Measurements from ENCODE around the gene CPA1. TPM values are rescaled to one million over a fixed set of nuclear protein-coding genes. Genes with fewer than 3 reads are reported as not detected.
A peak's percentile ranks its signal among the peaks of the same experiment; 100 is the strongest.

Gene CPA1
- total and polyA plus RNA-seq, 2 donors from 2014 or later, result 0.50 to 1.1 TPM

DNA sequence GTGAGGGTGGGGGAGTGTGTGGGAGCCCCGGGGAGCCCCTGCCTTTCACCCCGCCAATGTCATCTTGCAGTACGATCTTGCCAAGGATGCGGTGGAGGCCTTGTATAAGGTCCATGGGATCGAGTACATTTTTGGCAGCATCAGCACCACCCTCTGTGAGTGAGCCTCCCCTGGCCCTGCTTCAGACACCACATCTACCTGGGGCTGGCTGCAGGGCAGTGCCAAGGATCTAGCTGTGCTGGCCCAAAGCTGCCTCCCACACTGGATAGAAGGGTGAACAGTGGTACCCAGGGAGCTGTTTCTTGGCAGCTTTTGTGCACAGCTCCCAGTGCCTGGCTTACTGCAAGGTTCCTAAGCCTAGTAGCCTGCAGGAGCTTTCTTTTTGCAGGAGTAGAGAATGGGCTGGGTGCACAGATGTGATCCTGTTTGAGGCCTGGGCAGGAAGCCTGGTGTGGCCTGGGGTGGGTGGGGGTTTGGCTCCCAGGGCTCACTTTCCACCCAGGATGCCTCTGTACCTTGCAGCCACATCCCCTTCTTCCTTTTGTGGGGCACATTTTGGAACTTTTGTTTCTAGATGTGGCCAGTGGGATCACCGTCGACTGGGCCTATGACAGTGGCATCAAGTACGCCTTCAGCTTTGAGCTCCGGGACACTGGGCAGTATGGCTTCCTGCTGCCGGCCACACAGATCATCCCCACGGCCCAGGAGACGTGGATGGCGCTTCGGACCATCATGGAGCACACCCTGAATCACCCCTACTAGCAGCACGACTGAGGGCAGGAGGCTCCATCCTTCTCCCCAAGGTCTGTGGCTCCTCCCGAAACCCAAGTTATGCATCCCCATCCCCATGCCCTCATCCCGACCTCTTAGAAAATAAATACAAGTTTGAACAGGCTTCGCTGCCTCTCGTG lies 12.2 kb upstream of the CPA1 start:
- intact Hi-C loops (cut with DNase I), result no loop called here
- Histone ChIP-seq H3K4me3 (ENCODE audit: low read length in 3 of 3) (no peak overlapping the region), H3K36me3 (ENCODE audit: control insufficient read depth in 2 of 3, insufficient read depth in 3 of 3, low read length in 3 of 3) (no peaks in the 10 kb centered on the region), H3K27ac (ENCODE audit: low read depth in 2 of 2, low read length in 2 of 2) (no peak overlapping the region), H3K9ac (ENCODE audit: low read length in 3 of 3) (no peak overlapping the region), H3K27me3 (ENCODE audit: control insufficient read depth, insufficient read depth, low read length) (no peaks in the 10 kb centered on the region), H3K9me3 (ENCODE audit: control insufficient read depth in 2 of 3, insufficient read depth in 1 of 3, low read length in 3 of 3) (no peaks in the 10 kb centered on the region), H3K4me1 (ENCODE audit: control insufficient read depth in 2 of 3, insufficient read depth in 2 of 3, low read depth in 1 of 3, low read length in 3 of 3) (peaks cover 14 to 30% (median 25%) of the 10 kb centered on the region in 3 donors)
- DNase-seq (no peak), FAIRE-seq (no peak)
- TF ChIP-seq, protein P1, sequence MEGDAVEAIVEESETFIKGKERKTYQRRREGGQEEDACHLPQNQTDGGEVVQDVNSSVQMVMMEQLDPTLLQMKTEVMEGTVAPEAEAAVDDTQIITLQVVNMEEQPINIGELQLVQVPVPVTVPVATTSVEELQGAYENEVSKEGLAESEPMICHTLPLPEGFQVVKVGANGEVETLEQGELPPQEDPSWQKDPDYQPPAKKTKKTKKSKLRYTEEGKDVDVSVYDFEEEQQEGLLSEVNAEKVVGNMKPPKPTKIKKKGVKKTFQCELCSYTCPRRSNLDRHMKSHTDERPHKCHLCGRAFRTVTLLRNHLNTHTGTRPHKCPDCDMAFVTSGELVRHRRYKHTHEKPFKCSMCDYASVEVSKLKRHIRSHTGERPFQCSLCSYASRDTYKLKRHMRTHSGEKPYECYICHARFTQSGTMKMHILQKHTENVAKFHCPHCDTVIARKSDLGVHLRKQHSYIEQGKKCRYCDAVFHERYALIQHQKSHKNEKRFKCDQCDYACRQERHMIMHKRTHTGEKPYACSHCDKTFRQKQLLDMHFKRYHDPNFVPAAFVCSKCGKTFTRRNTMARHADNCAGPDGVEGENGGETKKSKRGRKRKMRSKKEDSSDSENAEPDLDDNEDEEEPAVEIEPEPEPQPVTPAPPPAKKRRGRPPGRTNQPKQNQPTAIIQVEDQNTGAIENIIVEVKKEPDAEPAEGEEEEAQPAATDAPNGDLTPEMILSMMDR (IDR thresholded peaks at IDR 0.05; ENCODE audit: borderline replicate concordance, extremely low read depth, insufficient read depth), result no peak

DNA sequence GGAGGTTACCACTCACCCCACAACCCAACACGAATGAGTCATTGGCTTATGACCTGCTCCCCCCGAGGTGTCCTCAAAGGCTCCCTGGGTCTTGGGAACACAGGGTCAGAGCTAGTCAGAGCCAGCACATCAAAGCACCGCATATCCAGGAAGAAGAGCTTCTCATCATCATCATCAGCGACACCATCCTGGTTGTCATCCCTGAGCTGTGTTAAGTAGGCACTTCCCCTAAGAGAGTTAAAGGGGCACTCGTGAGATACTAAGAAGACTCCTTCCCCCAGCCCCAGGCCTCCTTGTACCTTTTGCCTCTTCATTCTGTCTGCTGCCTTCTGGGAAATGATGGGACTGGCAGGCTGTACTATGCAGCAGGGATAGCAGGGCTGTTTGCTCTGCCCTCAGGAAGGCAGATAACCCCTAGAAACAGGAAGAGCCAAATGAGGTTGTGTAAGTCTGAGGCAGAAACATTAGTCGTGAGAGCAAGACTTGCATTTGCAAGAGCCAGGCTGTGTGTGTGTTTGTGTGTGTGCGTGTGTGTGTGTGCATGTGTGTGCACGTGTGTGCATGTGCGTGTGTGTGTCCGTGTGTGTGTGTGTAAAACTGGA lies 11.1 kb upstream of the CPA1 start:
- Histone ChIP-seq H3K9me3 (ENCODE audit: control insufficient read depth in 2 of 3, insufficient read depth in 1 of 3, low read length in 3 of 3) (no peaks in the 10 kb centered on the region), H3K36me3 (ENCODE audit: control insufficient read depth in 2 of 3, insufficient read depth in 3 of 3, low read length in 3 of 3) (no peaks in the 10 kb centered on the region), H3K4me1 (ENCODE audit: control insufficient read depth in 2 of 3, insufficient read depth in 2 of 3, low read depth in 1 of 3, low read length in 3 of 3) (peaks cover 18 to 32% (median 28%) of the 10 kb centered on the region in 3 donors), H3K9ac (ENCODE audit: low read length in 3 of 3) (no peak overlapping the region), H3K4me3 (ENCODE audit: low read length in 3 of 3) (no peak overlapping the region), H3K27me3 (ENCODE audit: control insufficient read depth, insufficient read depth, low read length) (no peaks in the 10 kb centered on the region), H3K27ac (ENCODE audit: low read depth in 2 of 2, low read length in 2 of 2) (peak overlapping the region in 1 of 2 donors; percentile 76)
- DNase-seq (no peak), FAIRE-seq (no peak)
- intact Hi-C loops (cut with DNase I), result no loop called here
- TF ChIP-seq, protein P1 (IDR thresholded peaks at IDR 0.05; ENCODE audit: borderline replicate concordance, extremely low read depth, insufficient read depth), result no peak

DNA sequence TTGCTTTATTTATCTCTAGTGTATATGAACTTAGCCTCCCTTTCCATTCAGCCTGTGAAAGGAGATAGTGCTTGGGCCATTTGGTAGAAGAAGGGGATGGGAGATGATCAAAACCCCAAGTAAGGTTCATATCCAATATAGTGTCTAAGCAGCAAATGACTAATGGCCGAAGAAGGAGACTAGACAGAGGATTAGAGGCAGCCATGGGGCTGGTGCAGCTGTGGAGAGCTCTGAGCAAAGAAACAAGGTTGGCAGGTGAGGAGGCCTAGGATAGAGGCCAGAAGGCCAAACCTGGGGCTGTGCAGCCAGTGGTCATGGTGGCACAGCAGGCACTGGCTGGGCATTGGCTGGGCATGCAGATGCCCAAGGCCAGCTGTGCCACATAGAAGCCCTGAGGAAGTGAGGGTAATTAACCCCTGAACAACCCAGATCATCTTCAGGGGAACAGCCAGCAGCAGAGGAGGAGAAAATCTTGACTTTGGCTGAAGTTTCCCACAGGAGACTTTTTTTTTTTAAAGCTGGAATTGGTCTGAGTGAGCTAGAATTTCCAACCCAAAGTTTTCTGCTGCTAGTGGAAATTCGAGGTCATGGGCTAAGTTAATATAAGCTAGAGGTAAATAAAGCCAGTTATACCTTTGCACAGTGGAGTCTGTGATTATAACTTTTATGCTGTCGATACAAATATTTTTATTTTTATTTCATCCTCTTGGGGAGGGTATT lies 10.3 kb upstream of the CPA1 start:
- Histone ChIP-seq H3K27me3 (ENCODE audit: control insufficient read depth, insufficient read depth, low read length) (no peaks in the 10 kb centered on the region), H3K27ac (ENCODE audit: low read depth in 2 of 2, low read length in 2 of 2) (no peak overlapping the region), H3K36me3 (ENCODE audit: control insufficient read depth in 2 of 3, insufficient read depth in 3 of 3, low read length in 3 of 3) (no peaks in the 10 kb centered on the region), H3K9me3 (ENCODE audit: control insufficient read depth in 2 of 3, insufficient read depth in 1 of 3, low read length in 3 of 3) (no peaks in the 10 kb centered on the region), H3K4me3 (ENCODE audit: low read length in 3 of 3) (no peak overlapping the region), H3K4me1 (ENCODE audit: control insufficient read depth in 2 of 3, insufficient read depth in 2 of 3, low read depth in 1 of 3, low read length in 3 of 3) (peaks cover 21 to 33% (median 29%) of the 10 kb centered on the region in 3 donors), H3K9ac (ENCODE audit: low read length in 3 of 3) (no peak overlapping the region)
- no peak for DNase-seq
- no peak for FAIRE-seq
- TF ChIP-seq, protein P1 (IDR thresholded peaks at IDR 0.05; ENCODE audit: borderline replicate concordance, extremely low read depth, insufficient read depth), result no peak
- intact Hi-C loops (cut with DNase I), result no loop called here

Measured in kidney (tissue), 14 donors.